Measurements from ENCODE around the gene RALGPS2. TPM values are rescaled to one million over a fixed set of nuclear protein-coding genes. Genes with fewer than 3 reads are reported as not detected.

RALGPS2 gene
- total RNA-seq, 1 experiment from 2014 or later = 38.0 TPM

DNA sequence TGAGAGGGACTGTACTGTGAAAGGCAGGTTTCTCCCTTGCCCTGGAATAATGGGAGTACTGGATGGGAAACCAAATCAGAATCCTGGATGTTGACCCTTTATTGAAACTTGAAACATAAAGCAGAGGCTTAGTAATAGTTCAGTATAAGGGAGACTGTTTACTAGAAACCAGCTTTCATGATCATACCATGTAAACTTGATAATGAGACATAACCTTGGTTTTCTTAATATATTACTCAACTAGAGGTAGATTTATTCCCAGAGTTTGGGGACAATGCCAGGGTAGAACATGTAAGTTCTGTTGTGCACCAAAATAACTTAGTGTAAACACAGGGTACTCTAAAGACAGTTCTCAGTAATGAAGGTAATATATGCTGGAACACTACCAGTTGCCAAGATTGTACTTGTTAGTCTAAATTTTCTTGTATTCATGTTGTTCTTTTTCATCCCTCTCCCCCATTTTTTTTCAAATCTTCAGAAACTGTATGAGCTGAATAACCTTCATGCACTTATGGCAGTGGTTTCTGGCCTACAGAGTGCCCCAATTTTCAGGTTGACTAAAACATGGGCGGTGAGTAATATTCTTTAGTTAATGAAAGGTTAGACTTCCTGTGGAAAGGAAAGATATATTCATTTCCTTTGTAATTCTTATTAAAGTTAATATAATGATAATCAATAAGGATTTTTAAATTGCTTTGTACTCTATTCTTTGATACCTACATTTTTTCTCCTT is 96.3 kb downstream of the RALGPS2 start (continued):
- no peak for TF ChIP-seq TEAD4 (CRISPR knock-in tag; IDR thresholded peaks at IDR 0.05)
- no peak for TF ChIP-seq ZSCAN18 (CRISPR knock-in tag; IDR thresholded peaks at IDR 0.05)
- TF ChIP-seq, protein P1, sequence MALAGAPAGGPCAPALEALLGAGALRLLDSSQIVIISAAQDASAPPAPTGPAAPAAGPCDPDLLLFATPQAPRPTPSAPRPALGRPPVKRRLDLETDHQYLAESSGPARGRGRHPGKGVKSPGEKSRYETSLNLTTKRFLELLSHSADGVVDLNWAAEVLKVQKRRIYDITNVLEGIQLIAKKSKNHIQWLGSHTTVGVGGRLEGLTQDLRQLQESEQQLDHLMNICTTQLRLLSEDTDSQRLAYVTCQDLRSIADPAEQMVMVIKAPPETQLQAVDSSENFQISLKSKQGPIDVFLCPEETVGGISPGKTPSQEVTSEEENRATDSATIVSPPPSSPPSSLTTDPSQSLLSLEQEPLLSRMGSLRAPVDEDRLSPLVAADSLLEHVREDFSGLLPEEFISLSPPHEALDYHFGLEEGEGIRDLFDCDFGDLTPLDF (CRISPR knock-in tag; IDR thresholded peaks at IDR 0.05) = no peak
- TF ChIP-seq KAT7 (CRISPR knock-in tag; IDR thresholded peaks at IDR 0.05; ENCODE audit: borderline replicate concordance) = no peak
- no peak for TF ChIP-seq OVOL2 (CRISPR knock-in tag; IDR thresholded peaks at IDR 0.05; ENCODE audit: borderline replicate concordance)

DNA sequence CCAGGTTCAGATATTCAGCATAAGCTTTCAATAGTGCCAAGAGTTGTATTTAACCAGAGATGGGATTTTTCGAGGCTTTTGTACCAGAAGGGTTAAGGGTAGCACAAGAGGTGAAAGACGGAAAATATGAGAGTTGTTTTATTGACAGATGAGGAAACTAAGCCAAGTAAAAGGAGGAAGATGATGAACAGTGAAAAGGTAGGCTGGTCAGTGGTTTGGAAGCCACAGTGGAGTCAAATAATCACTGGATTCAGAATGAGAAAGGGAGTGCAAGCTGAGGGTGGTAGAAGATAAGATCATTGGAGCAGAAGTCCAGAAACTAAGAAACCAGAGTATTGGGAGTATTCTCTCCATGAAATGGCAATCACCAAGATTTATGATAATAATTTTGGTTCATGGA is 100.1 kb downstream of the RALGPS2 start:
- peaks cover 26% of the 10 kb centered on the region for H3K9me3 Mint-ChIP-seq
- CTCF ChIA-PET = no interaction called here
- H3K27me3 Mint-ChIP-seq (ENCODE audit: low read depth) = no peaks in the 10 kb centered on the region
- H3K27ac Mint-ChIP-seq = no peak overlapping the region
- no peak for DNase-seq (ENCODE audit: low spot score)
- POLR2A ChIA-PET = no interaction called here
- H3K4me1 Mint-ChIP-seq = no peaks in the 10 kb centered on the region
- ATAC-seq = no peak
- peaks cover 21% of the 10 kb centered on the region for H3K36me3 Mint-ChIP-seq
- H3K4me3 Mint-ChIP-seq = no peak overlapping the region
- TF ChIP-seq ZNF232 (CRISPR knock-in tag; IDR thresholded peaks at IDR 0.05) (no peak), GRHL2 (CRISPR knock-in tag; IDR thresholded peaks at IDR 0.05; ENCODE audit: insufficient replicate concordance, severe bottlenecking) (no peak), TEAD1 (CRISPR knock-in tag; IDR thresholded peaks at IDR 0.05) (no peak), ZNF263 (CRISPR knock-in tag; IDR thresholded peaks at IDR 0.05; ENCODE audit: low read depth) (no peak), FOXK1 (CRISPR knock-in tag; IDR thresholded peaks at IDR 0.05) (no peak), CREB1 (CRISPR knock-in tag; IDR thresholded peaks at IDR 0.05) (no peak), PRRX2 (CRISPR knock-in tag; IDR thresholded peaks at IDR 0.05) (no peak), CREM (CRISPR knock-in tag; IDR thresholded peaks at IDR 0.05) (no peak), ELF4 (CRISPR knock-in tag; IDR thresholded peaks at IDR 0.05; ENCODE audit: low read depth) (no peak), TEAD4 (CRISPR knock-in tag; IDR thresholded peaks at IDR 0.05) (no peak), ARID4B (CRISPR knock-in tag; IDR thresholded peaks at IDR 0.05; ENCODE audit: borderline replicate concordance) (no peak), AR (CRISPR knock-in tag; IDR thresholded peaks at IDR 0.05) (no peak), ZBTB21 (CRISPR knock-in tag; IDR thresholded peaks at IDR 0.05; ENCODE audit: borderline replicate concordance) (no peak), SP1 (CRISPR knock-in tag; conservative IDR thresholded peaks at IDR 0.05) (no peak)
- TF ChIP-seq, protein P2, sequence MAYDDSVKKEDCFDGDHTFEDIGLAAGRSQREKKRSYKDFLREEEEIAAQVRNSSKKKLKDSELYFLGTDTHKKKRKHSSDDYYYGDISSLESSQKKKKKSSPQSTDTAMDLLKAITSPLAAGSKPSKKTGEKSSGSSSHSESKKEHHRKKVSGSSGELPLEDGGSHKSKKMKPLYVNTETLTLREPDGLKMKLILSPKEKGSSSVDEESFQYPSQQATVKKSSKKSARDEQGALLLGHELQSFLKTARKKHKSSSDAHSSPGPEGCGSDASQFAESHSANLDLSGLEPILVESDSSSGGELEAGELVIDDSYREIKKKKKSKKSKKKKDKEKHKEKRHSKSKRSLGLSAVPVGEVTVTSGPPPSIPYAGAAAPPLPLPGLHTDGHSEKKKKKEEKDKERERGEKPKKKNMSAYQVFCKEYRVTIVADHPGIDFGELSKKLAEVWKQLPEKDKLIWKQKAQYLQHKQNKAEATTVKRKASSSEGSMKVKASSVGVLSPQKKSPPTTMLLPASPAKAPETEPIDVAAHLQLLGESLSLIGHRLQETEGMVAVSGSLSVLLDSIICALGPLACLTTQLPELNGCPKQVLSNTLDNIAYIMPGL (CRISPR knock-in tag; IDR thresholded peaks at IDR 0.05) = no peak

All from WTC11 (cell line).